Left lung (tissue), 10 donors: Measurements from ENCODE around the gene DPPA5. TPM values are rescaled to one million over a fixed set of nuclear protein-coding genes. Genes with fewer than 3 reads are reported as not detected.

ENCODE experiments used
- ATAC-seq: fragments of 200-7000 bp; cut with Tn5 transposase; one replicate; pipeline ENCODE4 v1.9.1; 2020; ENCODE audit warnings: moderate library complexity
- DNase-seq, 4 donors: peaks; one replicate each; pipeline ENCODE4 v3.0.0-alpha.2; 2013 to 2020
- H3K27ac ChIP-seq, 2 donors: fragments of 200-600 bp; sonication (generic) in 1 of 2; one replicate each; pipeline versions ENCODE4 v1.5.0 to v1.8.0; 2020 to 2021
- H3K27me3 ChIP-seq, 2 donors: fragments of 200-600 bp; sonication (generic) in 1 of 2; one replicate each; pipeline versions ENCODE4 v1.5.0 to v1.8.0; 2020 to 2021
- H3K36me3 ChIP-seq, 2 donors: fragments of 200-600 bp; sonication (generic) in 1 of 2; one replicate each; pipeline versions ENCODE4 v1.5.0 to v1.8.0; 2020 to 2021
- H3K4me1 ChIP-seq, 2 donors: fragments of 200-600 bp; one replicate each; pipeline ENCODE4 v1.8.0; 2021
- H3K4me3 ChIP-seq, 2 donors: fragments of 200-600 bp; sonication (generic) in 1 of 2; one replicate each; pipeline versions ENCODE4 v1.5.0 to v1.8.0; 2020 to 2021; ENCODE audit warnings: mild to moderate bottlenecking in 1 of 2
- H3K9me3 ChIP-seq, 2 donors: fragments of 200-600 bp; sonication (generic) in 1 of 2; one replicate each; pipeline versions ENCODE4 v1.5.0 to v1.8.0; 2020 to 2021
- intact Hi-C, 2 donors: fragments of 100-400 bp; cut with DNase I; formaldehyde crosslinking; loops; one replicate each; pipeline versions ENCODE4 v1.11.2 to v1.14.2; 2022
- polyA plus RNA-seq, 6 donors: library from polyadenylated mRNA; unstranded; fragments of 120-200 nt; gene quantifications; one replicate each; pipeline ENCODE4 v1.2.1, GENCODE V29; 2013; ENCODE audit not compliant: insufficient read length in 6 of 6
- total RNA-seq, 2 donors: library from RNA; stranded (reverse); fragmentation: NEBNext Ultra II Directional; extraction: Animal tissue kit (Norgen Biotek cat#: 25700); gene quantifications; one replicate each; pipeline ENCODE4 v1.2.1, GENCODE V29; 2021
- TF ChIP-seq, protein P1 (sequence below), 2 donors: fragments of 200-600 bp; sonication (generic) in 1 of 2; IDR thresholded peaks; one replicate each; pipeline versions ENCODE4 v1.5.0 to v1.8.0; 2021; ENCODE audit warnings: antibody characterized with exemption in 2 of 2
- donor health status: DM: no; HTN: yes; CAD: no.
- donor health status: DM: no; HTN: no; CAD: no.

Gene DPPA5
- total and polyA plus RNA-seq, 8 donors = not detected

DNA sequence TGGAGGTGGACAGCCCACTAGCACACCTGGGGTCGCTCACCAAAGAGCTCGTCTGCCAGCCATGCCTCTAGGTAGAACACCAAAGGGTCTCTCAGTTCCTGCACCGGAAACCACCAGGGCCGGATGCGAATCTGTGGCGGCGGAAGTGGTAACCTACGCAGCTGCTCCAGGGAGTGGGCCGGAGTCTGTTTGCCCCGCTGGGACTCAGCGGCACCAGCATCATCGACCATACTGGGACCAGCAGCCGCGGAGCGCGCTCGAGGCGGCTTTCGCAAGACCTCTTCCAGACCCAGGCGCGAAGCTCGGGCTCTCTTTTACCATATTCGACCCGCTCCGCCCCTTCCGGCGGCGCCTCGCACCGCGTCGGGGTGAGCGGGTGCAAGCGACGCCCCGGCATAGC lies 15.5 kb upstream of the DPPA5 start, which contains the start of gene OOEP:
OOEP (minus strand) TSS at position 335 of the 400 bp plus-strand sequence; CDS start at position 230, 105 bp downstream.
- Histone ChIP-seq H3K4me3 (no peak within 1 kb of the TSS), H3K36me3 (no peaks in the 10 kb centered on the region), H3K27me3 (no peaks in the 10 kb centered on the region), H3K4me1 (no peaks in the 10 kb centered on the region), H3K9me3 (peaks cover 0 to 20% of the 10 kb centered on the region in 2 donors), H3K27ac (no peak within 1 kb of the TSS)
- peak in 1 of 4 donors; percentile 81 for DNase-seq
- intact Hi-C loops = no loop called here
- no peak for ATAC-seq
- TF ChIP-seq, protein P1, sequence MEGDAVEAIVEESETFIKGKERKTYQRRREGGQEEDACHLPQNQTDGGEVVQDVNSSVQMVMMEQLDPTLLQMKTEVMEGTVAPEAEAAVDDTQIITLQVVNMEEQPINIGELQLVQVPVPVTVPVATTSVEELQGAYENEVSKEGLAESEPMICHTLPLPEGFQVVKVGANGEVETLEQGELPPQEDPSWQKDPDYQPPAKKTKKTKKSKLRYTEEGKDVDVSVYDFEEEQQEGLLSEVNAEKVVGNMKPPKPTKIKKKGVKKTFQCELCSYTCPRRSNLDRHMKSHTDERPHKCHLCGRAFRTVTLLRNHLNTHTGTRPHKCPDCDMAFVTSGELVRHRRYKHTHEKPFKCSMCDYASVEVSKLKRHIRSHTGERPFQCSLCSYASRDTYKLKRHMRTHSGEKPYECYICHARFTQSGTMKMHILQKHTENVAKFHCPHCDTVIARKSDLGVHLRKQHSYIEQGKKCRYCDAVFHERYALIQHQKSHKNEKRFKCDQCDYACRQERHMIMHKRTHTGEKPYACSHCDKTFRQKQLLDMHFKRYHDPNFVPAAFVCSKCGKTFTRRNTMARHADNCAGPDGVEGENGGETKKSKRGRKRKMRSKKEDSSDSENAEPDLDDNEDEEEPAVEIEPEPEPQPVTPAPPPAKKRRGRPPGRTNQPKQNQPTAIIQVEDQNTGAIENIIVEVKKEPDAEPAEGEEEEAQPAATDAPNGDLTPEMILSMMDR (IDR thresholded peaks at IDR 0.05) = no peak

DNA sequence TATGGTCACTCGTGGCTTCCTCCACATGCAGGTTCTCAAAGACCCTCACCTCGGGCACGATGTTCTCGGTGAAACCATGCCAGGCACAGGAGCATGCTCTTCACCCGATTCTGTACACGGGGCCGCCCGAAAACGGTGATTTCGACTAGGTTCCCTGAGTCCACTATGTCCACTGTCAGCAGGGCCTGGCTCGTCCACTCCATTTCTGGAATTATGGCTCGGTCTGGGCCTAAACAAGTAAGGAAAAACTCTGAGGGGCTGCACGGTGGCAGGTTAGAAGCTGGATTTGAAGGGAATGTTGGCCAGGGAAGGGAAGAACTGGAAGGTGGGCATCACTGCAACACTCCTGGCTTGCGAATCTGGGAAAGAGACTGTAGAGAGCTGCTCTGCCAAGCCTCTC lies 15.1 kb upstream of the DPPA5 start:
- intact Hi-C loops = no loop called here
- H3K9me3 ChIP-seq = peaks cover 0 to 20% of the 10 kb centered on the region in 2 donors

DNA sequence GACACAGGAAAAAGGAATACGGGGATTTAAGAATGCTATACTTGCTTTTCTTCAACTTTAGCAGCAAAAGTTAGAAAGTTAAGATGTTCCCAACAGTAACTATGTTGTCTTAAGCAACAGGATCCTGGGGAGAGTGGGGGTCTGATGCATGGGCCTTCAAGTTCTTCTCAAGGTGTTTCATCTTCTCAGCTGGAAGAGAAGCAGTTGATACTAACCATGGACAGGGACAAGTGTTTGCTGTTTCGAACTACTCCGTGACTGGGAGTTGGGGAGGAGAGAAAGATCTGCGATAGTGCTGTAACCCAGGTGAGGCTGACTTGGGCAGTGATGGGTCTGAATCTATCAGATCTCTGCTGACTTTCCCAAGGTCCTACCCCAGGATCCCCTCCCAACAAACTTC lies 14.6 kb upstream of the DPPA5 start:
- TF ChIP-seq, protein P1 (IDR thresholded peaks at IDR 0.05) = no peak
- H3K4me1 ChIP-seq = no peaks in the 10 kb centered on the region
- no peaks in the 10 kb centered on the region for H3K27me3 ChIP-seq
- no peak for ATAC-seq
- DNase-seq = no peak
- H3K9me3 ChIP-seq = peaks cover 0 to 20% of the 10 kb centered on the region in 2 donors
- no peak overlapping the region for H3K27ac ChIP-seq
- H3K36me3 ChIP-seq = no peaks in the 10 kb centered on the region
- no peak overlapping the region for H3K4me3 ChIP-seq
- intact Hi-C loops = no loop called here

More for the DNA sequence above, 15.1 kb upstream of the DPPA5 start:
- H3K4me1 ChIP-seq = no peaks in the 10 kb centered on the region
- TF ChIP-seq, protein P1 (IDR thresholded peaks at IDR 0.05) = no peak
- no peak overlapping the region for H3K27ac ChIP-seq
- no peak for DNase-seq
- H3K27me3 ChIP-seq = no peaks in the 10 kb centered on the region
- no peaks in the 10 kb centered on the region for H3K36me3 ChIP-seq
- ATAC-seq = no peak
- H3K4me3 ChIP-seq = no peak overlapping the region

DNA sequence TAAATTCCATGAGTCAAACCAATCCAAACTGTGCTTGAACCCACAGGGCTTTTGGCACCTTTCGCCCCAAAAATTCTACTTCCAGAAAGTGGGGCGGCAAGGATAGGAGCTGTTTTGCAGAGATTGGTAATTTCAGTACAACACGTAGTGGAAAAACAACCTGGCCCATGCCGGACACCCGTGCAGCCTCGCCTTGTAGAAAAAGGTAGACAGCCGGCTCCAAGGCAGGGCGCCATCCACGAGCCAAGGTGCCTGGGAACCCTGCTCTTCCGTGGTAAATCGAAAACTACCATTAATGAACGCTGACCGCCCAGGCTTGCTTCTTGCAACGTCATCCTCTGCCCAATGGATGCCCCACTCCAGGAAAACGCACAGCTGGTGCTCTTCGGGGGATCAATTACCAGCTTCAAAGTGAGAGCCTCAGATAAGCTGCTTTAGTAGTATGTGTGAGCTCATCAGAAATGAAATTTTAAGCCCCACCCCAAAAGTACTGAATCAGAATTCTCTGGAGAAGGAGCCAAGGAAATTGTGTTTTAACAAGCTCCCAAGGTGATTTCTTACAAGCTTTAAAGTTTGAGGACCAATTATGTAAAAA lies 13.8 kb upstream of the DPPA5 start:
- no peak overlapping the region for H3K4me3 ChIP-seq
- TF ChIP-seq, protein P1 (IDR thresholded peaks at IDR 0.05) = no peak
- no peak overlapping the region for H3K27ac ChIP-seq
- H3K9me3 ChIP-seq = peaks cover 0 to 24% of the 10 kb centered on the region in 2 donors
- DNase-seq (no peak), ATAC-seq (no peak)
- no peaks in the 10 kb centered on the region for H3K27me3 ChIP-seq
- intact Hi-C loops = no loop called here
- no peaks in the 10 kb centered on the region for H3K4me1 ChIP-seq
- H3K36me3 ChIP-seq = no peaks in the 10 kb centered on the region

DNA sequence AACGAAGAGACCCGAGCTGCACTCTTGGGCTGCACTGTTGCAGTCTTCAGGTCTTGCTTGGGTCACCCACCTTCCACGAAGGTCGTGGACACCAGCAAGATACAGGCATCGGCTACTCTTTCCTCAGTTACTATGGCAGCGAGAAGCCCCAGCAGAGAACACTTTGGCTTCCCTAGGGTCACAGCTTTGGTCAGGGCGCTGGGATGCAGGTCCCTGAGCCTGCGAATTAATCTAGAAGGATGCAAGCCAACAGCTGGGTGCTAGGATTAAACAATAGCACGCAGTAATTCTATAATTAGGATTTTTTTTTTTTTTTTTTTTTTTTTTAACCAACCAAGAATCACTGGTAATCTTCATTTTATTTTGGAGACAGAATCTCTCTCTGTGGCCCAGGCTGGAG lies 10.5 kb upstream of the DPPA5 start:
- TF ChIP-seq, protein P1 (IDR thresholded peaks at IDR 0.05) = no peak
- ATAC-seq (no peak), DNase-seq (no peak)
- Histone ChIP-seq H3K36me3 (no peaks in the 10 kb centered on the region), H3K4me1 (no peaks in the 10 kb centered on the region), H3K9me3 (peaks cover 0 to 5% of the 10 kb centered on the region in 2 donors), H3K4me3 (no peak overlapping the region), H3K27ac (no peak overlapping the region), H3K27me3 (no peaks in the 10 kb centered on the region)
- intact Hi-C loops = no loop called here
